HL-60 (cell line): ENCODE measurements around the gene CORO2A.

Source experiments
- DNase-seq, 2 experiments: peaks; one replicate each; pipeline ENCODE4 v3.0.0-alpha.2; 2010 to 2020; ENCODE audit warnings: low read depth in 1 of 2, low spot score in 1 of 2
- H3K27ac ChIP-seq: fragments of 250-450 bp; sonication (Bioruptor Pico); replicated peaks from 2 replicates; pipeline ENCODE4 v1.5.1; 2020; ENCODE audit warnings: mild to moderate bottlenecking, moderate library complexity
- H3K27me3 ChIP-seq: fragments of 250-450 bp; sonication (Bioruptor Pico); 2 replicates; pipeline ENCODE4 v1.5.1; 2021; ENCODE audit warnings: mild to moderate bottlenecking, moderate library complexity; ENCODE audit not compliant: insufficient read depth, poor library complexity, severe bottlenecking
- H3K4me3 ChIP-seq: replicated peaks from 2 replicates; pipeline ENCODE4 v1.5.1; 2011; ENCODE audit warnings: mild to moderate bottlenecking, control low read depth, low read length; ENCODE audit not compliant: insufficient read depth
- GABPA ChIP-seq: IDR thresholded peaks from 2 replicates; pipeline ENCODE4 v1.6.1; 2012; ENCODE audit warnings: low read depth
- POLR2AphosphoS5 ChIP-seq: IDR thresholded peaks from 2 replicates; pipeline ENCODE4 v1.6.1; 2012; ENCODE audit warnings: low read depth
- SPI1 ChIP-seq: IDR thresholded peaks from 2 replicates; pipeline ENCODE4 v1.6.1; 2012; ENCODE audit warnings: low read depth, mild to moderate bottlenecking, borderline replicate concordance
- TF ChIP-seq, protein P1 (sequence below): IDR thresholded peaks from one replicate; pipeline ENCODE4 v1.5.1; 2011; ENCODE audit warnings: low read length, control low read depth, inconsistent platforms; ENCODE audit not compliant: insufficient read depth
- TF ChIP-seq, protein P2 (sequence below): IDR thresholded peaks from 2 replicates; pipeline ENCODE4 v1.6.1; 2012; ENCODE audit warnings: low read depth; ENCODE audit not compliant: insufficient replicate concordance

Gene CORO2A

GRCh38 chr9:98207606-98208005 lies 15.2 kb upstream of the CORO2A start:
- DNase-seq: no peak
- Histone ChIP-seq H3K27me3 (no peaks in the 10 kb centered on the region), H3K4me3 (no peak overlapping the region), H3K27ac (no peak overlapping the region)
- no peak for TF ChIP-seq POLR2AphosphoS5
- no peak for TF ChIP-seq GABPA
- TF ChIP-seq SPI1: no peak
- TF ChIP-seq, protein P1, sequence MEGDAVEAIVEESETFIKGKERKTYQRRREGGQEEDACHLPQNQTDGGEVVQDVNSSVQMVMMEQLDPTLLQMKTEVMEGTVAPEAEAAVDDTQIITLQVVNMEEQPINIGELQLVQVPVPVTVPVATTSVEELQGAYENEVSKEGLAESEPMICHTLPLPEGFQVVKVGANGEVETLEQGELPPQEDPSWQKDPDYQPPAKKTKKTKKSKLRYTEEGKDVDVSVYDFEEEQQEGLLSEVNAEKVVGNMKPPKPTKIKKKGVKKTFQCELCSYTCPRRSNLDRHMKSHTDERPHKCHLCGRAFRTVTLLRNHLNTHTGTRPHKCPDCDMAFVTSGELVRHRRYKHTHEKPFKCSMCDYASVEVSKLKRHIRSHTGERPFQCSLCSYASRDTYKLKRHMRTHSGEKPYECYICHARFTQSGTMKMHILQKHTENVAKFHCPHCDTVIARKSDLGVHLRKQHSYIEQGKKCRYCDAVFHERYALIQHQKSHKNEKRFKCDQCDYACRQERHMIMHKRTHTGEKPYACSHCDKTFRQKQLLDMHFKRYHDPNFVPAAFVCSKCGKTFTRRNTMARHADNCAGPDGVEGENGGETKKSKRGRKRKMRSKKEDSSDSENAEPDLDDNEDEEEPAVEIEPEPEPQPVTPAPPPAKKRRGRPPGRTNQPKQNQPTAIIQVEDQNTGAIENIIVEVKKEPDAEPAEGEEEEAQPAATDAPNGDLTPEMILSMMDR: no peak
- TF ChIP-seq, protein P2, sequence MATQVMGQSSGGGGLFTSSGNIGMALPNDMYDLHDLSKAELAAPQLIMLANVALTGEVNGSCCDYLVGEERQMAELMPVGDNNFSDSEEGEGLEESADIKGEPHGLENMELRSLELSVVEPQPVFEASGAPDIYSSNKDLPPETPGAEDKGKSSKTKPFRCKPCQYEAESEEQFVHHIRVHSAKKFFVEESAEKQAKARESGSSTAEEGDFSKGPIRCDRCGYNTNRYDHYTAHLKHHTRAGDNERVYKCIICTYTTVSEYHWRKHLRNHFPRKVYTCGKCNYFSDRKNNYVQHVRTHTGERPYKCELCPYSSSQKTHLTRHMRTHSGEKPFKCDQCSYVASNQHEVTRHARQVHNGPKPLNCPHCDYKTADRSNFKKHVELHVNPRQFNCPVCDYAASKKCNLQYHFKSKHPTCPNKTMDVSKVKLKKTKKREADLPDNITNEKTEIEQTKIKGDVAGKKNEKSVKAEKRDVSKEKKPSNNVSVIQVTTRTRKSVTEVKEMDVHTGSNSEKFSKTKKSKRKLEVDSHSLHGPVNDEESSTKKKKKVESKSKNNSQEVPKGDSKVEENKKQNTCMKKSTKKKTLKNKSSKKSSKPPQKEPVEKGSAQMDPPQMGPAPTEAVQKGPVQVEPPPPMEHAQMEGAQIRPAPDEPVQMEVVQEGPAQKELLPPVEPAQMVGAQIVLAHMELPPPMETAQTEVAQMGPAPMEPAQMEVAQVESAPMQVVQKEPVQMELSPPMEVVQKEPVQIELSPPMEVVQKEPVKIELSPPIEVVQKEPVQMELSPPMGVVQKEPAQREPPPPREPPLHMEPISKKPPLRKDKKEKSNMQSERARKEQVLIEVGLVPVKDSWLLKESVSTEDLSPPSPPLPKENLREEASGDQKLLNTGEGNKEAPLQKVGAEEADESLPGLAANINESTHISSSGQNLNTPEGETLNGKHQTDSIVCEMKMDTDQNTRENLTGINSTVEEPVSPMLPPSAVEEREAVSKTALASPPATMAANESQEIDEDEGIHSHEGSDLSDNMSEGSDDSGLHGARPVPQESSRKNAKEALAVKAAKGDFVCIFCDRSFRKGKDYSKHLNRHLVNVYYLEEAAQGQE: no peak

DNA sequence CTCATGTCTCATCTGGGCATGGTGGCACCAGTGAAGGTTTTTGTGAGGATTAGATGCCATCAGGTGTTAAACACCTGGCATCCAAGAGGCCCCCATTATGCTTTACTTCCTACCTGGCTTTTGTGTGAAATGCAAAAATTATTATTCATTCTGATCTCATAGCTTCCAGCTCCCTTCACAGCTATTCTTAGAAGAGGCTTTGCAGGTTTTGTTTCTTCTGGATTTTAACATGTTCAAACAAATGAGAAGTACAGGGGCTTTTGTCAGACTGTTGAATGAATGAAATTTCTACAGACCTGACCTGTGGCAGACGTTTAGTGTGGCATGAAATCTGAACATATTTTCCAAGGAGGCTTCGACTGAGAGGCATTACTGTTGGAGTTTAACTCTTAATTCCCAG lies 14.3 kb upstream of the CORO2A start:
- no peak overlapping the region for H3K4me3 ChIP-seq
- no peak for DNase-seq
- H3K27ac ChIP-seq: no peak overlapping the region
- TF ChIP-seq SPI1: no peak
- no peak for TF ChIP-seq GABPA
- no peak for TF ChIP-seq POLR2AphosphoS5
- TF ChIP-seq, protein P1: no peak
- TF ChIP-seq, protein P2: no peak
- H3K27me3 ChIP-seq: no peaks in the 10 kb centered on the region

DNA sequence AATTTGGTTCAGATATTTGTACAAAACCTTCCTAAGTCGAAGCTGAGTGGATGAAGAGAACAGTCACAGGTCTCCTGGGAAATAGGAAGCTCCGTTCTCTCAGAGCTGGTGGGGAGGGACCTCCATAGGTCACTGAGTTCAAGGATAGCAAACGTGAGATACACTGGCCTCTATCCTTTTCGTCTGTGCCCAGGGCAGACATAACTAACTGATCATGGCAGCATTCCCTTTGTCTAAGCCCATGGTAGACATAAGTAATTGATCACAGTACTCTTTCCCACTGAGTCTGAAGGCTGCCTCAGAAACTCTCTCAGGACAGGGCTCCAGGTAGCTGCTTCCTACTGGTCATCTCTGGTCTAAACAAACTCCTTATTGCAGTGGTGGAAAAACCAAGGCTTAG lies 12.3 kb upstream of the CORO2A start:
- no peak for DNase-seq
- H3K4me3 ChIP-seq: no peak overlapping the region
- no peaks in the 10 kb centered on the region for H3K27me3 ChIP-seq
- TF ChIP-seq POLR2AphosphoS5 (no peak), SPI1 (no peak), GABPA (no peak)
- TF ChIP-seq, protein P2: no peak
- TF ChIP-seq, protein P1: no peak
- H3K27ac ChIP-seq: no peak overlapping the region
